ENCODE measurements around the gene TNMD.

- TF ChIP-seq CTCF (IDR thresholded peaks at IDR 0.05) (peak; percentile 5 to 28 (median 19)), POLR2AphosphoS5 (IDR thresholded peaks at IDR 0.05) (no peak), EP300 (IDR thresholded peaks at IDR 0.05; ENCODE audit: low read depth) (no peak), POLR2A (IDR thresholded peaks at IDR 0.05) (no peak)
These were observed 24.9 kb downstream of the TNMD start for GRCh38 chrX:100609591-100609990.
